ENCODE data around the gene TFCP2L1.

TFCP2L1 gene

GRCh38 chr2:121178730-121179129 lies 106.3 kb downstream of the TFCP2L1 start:
- Histone ChIP-seq H3K27ac (ENCODE audit: poor library complexity, severe bottlenecking) (no peak overlapping the region), H3K4me1 (ENCODE audit: insufficient read depth, poor library complexity, severe bottlenecking) (peaks cover 9% of the 10 kb centered on the region), H3K27me3 (ENCODE audit: insufficient read depth, poor library complexity, severe bottlenecking) (no peaks in the 10 kb centered on the region), H3K9me3 (ENCODE audit: severe bottlenecking) (no peaks in the 10 kb centered on the region), H3K36me3 (ENCODE audit: low read depth) (no peaks in the 10 kb centered on the region), H3K4me3 (ENCODE audit: severe bottlenecking) (no peak overlapping the region)
- no peak for TF ChIP-seq CTCF (IDR thresholded peaks at IDR 0.05; ENCODE audit: poor library complexity, severe bottlenecking)
- ATAC-seq (ENCODE audit: low read depth), result no peak
- no peak for DNase-seq (ENCODE audit: low spot score)

GRCh38 chr2:121177896-121178295 lies 107.1 kb downstream of the TFCP2L1 start:
- Histone ChIP-seq H3K4me1 (ENCODE audit: insufficient read depth, poor library complexity, severe bottlenecking) (peaks cover 17% of the 10 kb centered on the region), H3K27ac (ENCODE audit: poor library complexity, severe bottlenecking) (no peak overlapping the region), H3K4me3 (ENCODE audit: severe bottlenecking) (no peak overlapping the region), H3K27me3 (ENCODE audit: insufficient read depth, poor library complexity, severe bottlenecking) (no peaks in the 10 kb centered on the region), H3K36me3 (ENCODE audit: low read depth) (no peaks in the 10 kb centered on the region), H3K9me3 (ENCODE audit: severe bottlenecking) (no peaks in the 10 kb centered on the region)
- no peak for TF ChIP-seq CTCF (IDR thresholded peaks at IDR 0.05; ENCODE audit: poor library complexity, severe bottlenecking)
- ATAC-seq (ENCODE audit: low read depth), result no peak
- DNase-seq (ENCODE audit: low spot score), result no peak

- H3K36me3 ChIP-seq (ENCODE audit: low read depth), result no peaks in the 10 kb centered on the region
- DNase-seq (ENCODE audit: low spot score) (no peak), ATAC-seq (ENCODE audit: low read depth) (no peak)
Measured at GRCh38 chr2:121175326-121175725, 109.7 kb downstream of the TFCP2L1 start.

GRCh38 chr2:121173806-121174205 lies 111.2 kb downstream of the TFCP2L1 start:
- DNase-seq (ENCODE audit: low spot score), result no peak
- H3K9me3 ChIP-seq (ENCODE audit: severe bottlenecking), result no peaks in the 10 kb centered on the region
- no peaks in the 10 kb centered on the region for H3K27me3 ChIP-seq (ENCODE audit: insufficient read depth, poor library complexity, severe bottlenecking)
- no peak for TF ChIP-seq CTCF (IDR thresholded peaks at IDR 0.05; ENCODE audit: poor library complexity, severe bottlenecking)
- ATAC-seq (ENCODE audit: low read depth), result no peak
- no peak overlapping the region for H3K4me3 ChIP-seq (ENCODE audit: severe bottlenecking)
- H3K4me1 ChIP-seq (ENCODE audit: insufficient read depth, poor library complexity, severe bottlenecking), result peaks cover 20% of the 10 kb centered on the region
- no peaks in the 10 kb centered on the region for H3K36me3 ChIP-seq (ENCODE audit: low read depth)
- peak overlapping the region; percentile 62 for H3K27ac ChIP-seq (ENCODE audit: poor library complexity, severe bottlenecking)

More at GRCh38 chr2:121175326-121175725, 109.7 kb downstream of the TFCP2L1 start:
- no peak overlapping the region for H3K4me3 ChIP-seq (ENCODE audit: severe bottlenecking)
- TF ChIP-seq CTCF (IDR thresholded peaks at IDR 0.05; ENCODE audit: poor library complexity, severe bottlenecking), result no peak
- no peaks in the 10 kb centered on the region for H3K9me3 ChIP-seq (ENCODE audit: severe bottlenecking)
- peaks cover 20% of the 10 kb centered on the region for H3K4me1 ChIP-seq (ENCODE audit: insufficient read depth, poor library complexity, severe bottlenecking)
- peak overlapping the region; percentile 62 for H3K27ac ChIP-seq (ENCODE audit: poor library complexity, severe bottlenecking)
- H3K27me3 ChIP-seq (ENCODE audit: insufficient read depth, poor library complexity, severe bottlenecking), result no peaks in the 10 kb centered on the region

GRCh38 chr2:121173112-121173511 lies 111.9 kb downstream of the TFCP2L1 start:
- DNase-seq (ENCODE audit: low spot score) (no peak), ATAC-seq (ENCODE audit: low read depth) (peak; percentile 79)
- no peaks in the 10 kb centered on the region for H3K36me3 ChIP-seq (ENCODE audit: low read depth)
- no peaks in the 10 kb centered on the region for H3K9me3 ChIP-seq (ENCODE audit: severe bottlenecking)
- no peak overlapping the region for H3K4me3 ChIP-seq (ENCODE audit: severe bottlenecking)
- H3K4me1 ChIP-seq (ENCODE audit: insufficient read depth, poor library complexity, severe bottlenecking), result peaks cover 20% of the 10 kb centered on the region
- no peaks in the 10 kb centered on the region for H3K27me3 ChIP-seq (ENCODE audit: insufficient read depth, poor library complexity, severe bottlenecking)
- H3K27ac ChIP-seq (ENCODE audit: poor library complexity, severe bottlenecking), result peak overlapping the region; percentile 62
- TF ChIP-seq CTCF (IDR thresholded peaks at IDR 0.05; ENCODE audit: poor library complexity, severe bottlenecking), result no peak
